K562 (cell line): ENCODE measurements around the gene TBC1D32.

Experiments used
- ADNP ChIP-seq: fragments of 200-800 bp; sonication (Bioruptor generic); IDR thresholded peaks from 2 replicates; pipeline ENCODE4 v1.6.1; 2016; ENCODE audit warnings: missing genetic modification characterization, missing compliant biosample characterization
- CTCF ChIP-seq, 3 experiments: IDR thresholded peaks in 2 of 3; conservative IDR thresholded peaks in 1 of 3; 2 replicates each; pipeline ENCODE4 v1.5.1; 2011 to 2012; ENCODE audit warnings: low read length in 3 of 3, mild to moderate bottlenecking in 3 of 3, control low read depth in 2 of 3, improper control_type of control experiment in 1 of 3, inconsistent platforms in 1 of 3, low read depth in 1 of 3, mixed read lengths in 1 of 3, moderate library complexity in 1 of 3; ENCODE audit not compliant: insufficient read depth in 2 of 3
- SMC3 ChIP-seq: conservative IDR thresholded peaks from 2 replicates; pipeline ENCODE4 v1.6.1; 2011; ENCODE audit warnings: low read depth, low read length, improper control_type of control experiment; ENCODE audit not compliant: insufficient read depth
- TAF15 ChIP-seq: fragments of 200-400 bp; formaldehyde crosslinking; IDR thresholded peaks from 2 replicates; pipeline ENCODE4 v1.6.1; 2017; ENCODE audit warnings: mild to moderate bottlenecking, low read depth, low read length, moderate library complexity
- ZNF780A ChIP-seq: fragments of 250-450 bp; sonication (Bioruptor Pico); IDR thresholded peaks from 2 replicates; pipeline ENCODE4 v1.5.0; 2021; ENCODE audit warnings: mild to moderate bottlenecking
- ZSCAN29 ChIP-seq: fragments of 450-650 bp; IDR thresholded peaks from 2 replicates; pipeline ENCODE4 v1.6.1; 2017

GRCh38 chr6:121260651-121261102 is 73.6 kb downstream of the TBC1D32 start:
- TF ChIP-seq CTCF (IDR thresholded peaks at IDR 0.05 in 2 of 3, conservative IDR thresholded peaks at IDR 0.05 in 1 of 3; ENCODE audit: insufficient read depth in 2 of 3, low read depth in 1 of 3, low read length in 3 of 3) = no peak
- TF ChIP-seq ADNP = no peak
- TF ChIP-seq ZSCAN29 = no peak
- TF ChIP-seq SMC3 = no peak
- no peak for TF ChIP-seq ZNF780A (CRISPR knock-in tag)
- no peak for TF ChIP-seq TAF15
